ENCODE data around the gene CAP1.

The CAP1 gene

DNA sequence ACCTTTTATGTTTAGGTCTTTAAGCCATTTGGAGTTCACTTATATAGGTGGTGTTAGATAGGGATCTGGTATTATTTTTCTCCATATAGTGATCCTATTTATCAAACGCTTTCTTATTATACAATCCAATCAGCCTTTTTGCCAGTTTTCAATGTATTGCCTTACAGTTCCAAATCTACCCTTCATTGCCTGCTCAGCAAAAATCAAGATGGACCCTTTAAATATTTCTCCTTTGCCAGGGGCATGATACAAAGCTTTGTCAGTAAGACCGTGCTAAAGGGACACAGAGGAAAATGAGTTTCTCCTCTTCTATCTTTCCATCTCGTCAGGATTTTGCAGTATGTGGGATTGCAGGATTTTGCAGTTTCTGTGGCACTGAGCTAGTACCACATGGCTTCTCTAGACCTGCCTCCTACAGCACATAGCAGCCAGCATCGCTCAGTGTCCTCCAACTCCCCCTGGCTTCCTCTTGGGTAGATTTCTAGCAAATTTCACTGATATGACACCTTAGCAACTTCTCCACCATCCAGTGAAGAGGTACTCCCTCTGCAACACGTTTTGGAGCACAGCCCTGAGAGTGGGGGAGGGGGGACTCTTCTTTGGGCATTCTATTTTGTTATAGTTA is 22.5 kb upstream of the CAP1 start:
- no peak overlapping the region for H3K4me3 ChIP-seq (ENCODE audit: control insufficient read depth, low read depth, low read length)
- TF ChIP-seq, protein P1, sequence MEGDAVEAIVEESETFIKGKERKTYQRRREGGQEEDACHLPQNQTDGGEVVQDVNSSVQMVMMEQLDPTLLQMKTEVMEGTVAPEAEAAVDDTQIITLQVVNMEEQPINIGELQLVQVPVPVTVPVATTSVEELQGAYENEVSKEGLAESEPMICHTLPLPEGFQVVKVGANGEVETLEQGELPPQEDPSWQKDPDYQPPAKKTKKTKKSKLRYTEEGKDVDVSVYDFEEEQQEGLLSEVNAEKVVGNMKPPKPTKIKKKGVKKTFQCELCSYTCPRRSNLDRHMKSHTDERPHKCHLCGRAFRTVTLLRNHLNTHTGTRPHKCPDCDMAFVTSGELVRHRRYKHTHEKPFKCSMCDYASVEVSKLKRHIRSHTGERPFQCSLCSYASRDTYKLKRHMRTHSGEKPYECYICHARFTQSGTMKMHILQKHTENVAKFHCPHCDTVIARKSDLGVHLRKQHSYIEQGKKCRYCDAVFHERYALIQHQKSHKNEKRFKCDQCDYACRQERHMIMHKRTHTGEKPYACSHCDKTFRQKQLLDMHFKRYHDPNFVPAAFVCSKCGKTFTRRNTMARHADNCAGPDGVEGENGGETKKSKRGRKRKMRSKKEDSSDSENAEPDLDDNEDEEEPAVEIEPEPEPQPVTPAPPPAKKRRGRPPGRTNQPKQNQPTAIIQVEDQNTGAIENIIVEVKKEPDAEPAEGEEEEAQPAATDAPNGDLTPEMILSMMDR (IDR thresholded peaks at IDR 0.05; ENCODE audit: control insufficient read depth, insufficient read depth, low read depth, low read length, missing control alignments), result no peak
- DNase-seq (ENCODE audit: low read depth), result no peak

DNA sequence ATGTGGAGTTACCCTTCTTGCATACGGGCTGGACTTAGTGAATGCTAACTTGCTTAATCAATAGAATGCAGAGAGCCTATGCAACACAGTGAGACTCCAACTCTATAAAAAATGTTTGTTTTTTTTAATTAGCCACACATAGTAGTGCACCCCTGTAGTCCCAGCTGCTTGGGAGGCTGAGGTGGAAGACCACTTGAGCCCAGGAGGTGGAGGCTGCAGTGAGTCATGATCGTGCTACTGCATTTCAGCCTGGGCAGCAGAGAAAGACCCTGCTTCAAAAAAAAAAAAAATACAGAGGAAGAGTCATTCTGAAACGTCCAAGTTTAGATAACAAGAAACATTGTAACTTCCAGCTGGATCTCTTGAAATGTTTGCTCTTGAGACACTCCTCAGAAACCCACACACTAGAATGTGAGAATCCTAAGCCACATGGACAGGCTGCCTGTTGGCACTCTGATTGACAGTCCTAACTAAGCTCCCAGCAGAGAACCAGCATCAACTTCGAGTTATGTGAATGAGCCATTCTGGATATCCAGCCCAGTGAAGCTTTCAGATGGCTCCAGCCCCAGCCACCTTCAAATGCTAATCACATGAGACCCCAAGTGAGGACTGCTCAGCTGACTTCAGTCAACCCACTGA is 20.0 kb upstream of the CAP1 start:
- no peak for DNase-seq (ENCODE audit: low read depth)
- TF ChIP-seq, protein P1 (IDR thresholded peaks at IDR 0.05; ENCODE audit: control insufficient read depth, insufficient read depth, low read depth, low read length, missing control alignments), result no peak
- no peak overlapping the region for H3K4me3 ChIP-seq (ENCODE audit: control insufficient read depth, low read depth, low read length)

DNA sequence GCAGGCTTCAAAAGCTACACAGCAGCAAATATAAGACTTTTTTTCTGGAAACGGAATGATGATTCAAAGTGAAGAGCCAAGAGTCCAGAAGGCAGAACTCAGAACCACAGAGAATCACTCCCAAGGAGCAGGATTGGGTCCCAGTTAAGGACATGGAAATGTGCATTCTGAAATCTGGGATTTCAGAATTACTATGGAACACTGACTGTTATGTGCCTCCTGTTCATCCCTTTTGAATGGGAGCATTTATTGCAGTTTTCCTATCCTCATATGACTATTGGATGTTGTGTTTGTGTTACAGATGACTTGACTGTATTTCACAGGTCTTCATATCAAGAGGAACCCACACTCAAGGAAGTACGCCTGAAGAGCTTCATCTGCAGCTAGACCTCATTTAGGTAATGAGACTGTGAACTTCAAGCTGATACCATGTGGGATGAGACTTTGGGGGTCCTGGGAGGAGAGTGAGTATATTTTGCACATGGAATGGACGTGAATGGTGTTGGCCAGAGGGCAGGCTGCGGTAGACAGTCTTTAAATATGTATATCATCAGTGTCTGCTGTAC is 17.1 kb upstream of the CAP1 start:
- TF ChIP-seq, protein P1 (IDR thresholded peaks at IDR 0.05; ENCODE audit: control insufficient read depth, insufficient read depth, low read depth, low read length, missing control alignments), result no peak
- no peak overlapping the region for H3K4me3 ChIP-seq (ENCODE audit: control insufficient read depth, low read depth, low read length)
- no peak for DNase-seq (ENCODE audit: low read depth)

DNA sequence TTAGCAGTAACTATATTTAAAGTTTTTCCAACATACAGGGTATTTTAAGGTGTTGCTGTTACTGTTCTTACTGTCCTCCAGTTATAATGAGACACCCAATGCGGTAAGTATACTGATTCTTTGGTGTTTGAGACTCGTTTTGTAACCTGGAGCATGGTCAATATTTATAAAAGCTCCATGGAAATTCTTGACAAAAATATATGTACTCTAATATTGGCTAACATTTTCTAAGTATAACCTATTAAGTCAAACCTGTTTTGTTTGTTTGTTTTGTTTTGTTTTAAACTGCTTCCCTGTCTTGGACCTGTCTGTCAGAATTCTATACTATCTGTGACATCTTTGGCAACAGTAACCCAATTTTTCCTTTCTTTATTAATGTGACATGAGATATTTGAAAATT is 15.9 kb upstream of the CAP1 start:
- TF ChIP-seq, protein P1 (IDR thresholded peaks at IDR 0.05; ENCODE audit: control insufficient read depth, insufficient read depth, low read depth, low read length, missing control alignments), result no peak
- DNase-seq (ENCODE audit: low read depth), result no peak

DNA sequence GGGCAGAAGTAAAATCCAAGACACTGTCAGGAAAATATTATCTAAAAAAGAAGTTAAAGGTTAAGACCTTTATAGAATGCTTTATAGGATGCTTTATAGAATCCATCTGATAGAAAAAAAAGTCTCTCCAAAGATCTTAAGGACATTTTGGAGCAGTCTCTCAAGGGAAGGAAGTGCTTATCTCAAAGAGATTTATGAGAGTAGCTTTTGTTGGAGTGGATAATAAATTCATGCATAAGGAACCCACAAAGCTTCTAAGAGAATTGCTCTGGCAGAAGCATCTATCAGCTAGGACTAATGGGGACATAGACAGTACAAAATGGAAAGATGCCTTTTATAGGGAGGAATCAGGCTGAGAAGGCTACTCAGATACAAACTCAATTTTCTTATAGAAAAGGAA is 12.9 kb upstream of the CAP1 start:
- H3K4me3 ChIP-seq (ENCODE audit: control insufficient read depth, low read depth, low read length), result no peak overlapping the region
- TF ChIP-seq, protein P1 (IDR thresholded peaks at IDR 0.05; ENCODE audit: control insufficient read depth, insufficient read depth, low read depth, low read length, missing control alignments), result no peak
- DNase-seq (ENCODE audit: low read depth), result no peak

More for the DNA sequence above, 15.9 kb upstream of the CAP1 start:
- no peak overlapping the region for H3K4me3 ChIP-seq (ENCODE audit: control insufficient read depth, low read depth, low read length)

DNA sequence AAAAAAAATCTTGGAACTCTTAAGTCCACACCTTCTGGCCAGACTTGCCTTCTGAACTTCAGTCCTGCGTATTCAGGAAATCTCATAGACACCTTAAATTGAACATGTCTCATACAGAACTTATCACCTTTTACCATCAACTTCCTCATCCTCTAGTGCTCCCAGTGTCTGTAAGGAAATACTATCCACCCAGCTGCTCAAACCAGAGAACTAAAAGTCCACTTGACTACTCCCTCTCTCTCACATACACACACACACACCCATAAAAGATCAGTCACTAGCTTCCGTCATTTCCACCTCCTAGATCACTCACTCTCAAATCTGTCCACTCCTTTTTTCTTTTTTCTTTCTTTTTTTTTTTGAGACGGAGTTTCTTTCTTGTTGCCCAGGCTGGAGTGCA is 10.9 kb upstream of the CAP1 start:
- H3K4me3 ChIP-seq (ENCODE audit: control insufficient read depth, low read depth, low read length), result no peak overlapping the region
- DNase-seq (ENCODE audit: low read depth), result no peak
- TF ChIP-seq, protein P1 (IDR thresholded peaks at IDR 0.05; ENCODE audit: control insufficient read depth, insufficient read depth, low read depth, low read length, missing control alignments), result no peak
